CD4-positive, alpha-beta T cell treated with Interleukin-10 for 1 hour (primary cell): ENCODE results near the gene PPP6R2.

Experiments
- DNase-seq: peaks from one replicate; pipeline ENCODE4 v3.0.0-alpha.2; 2020

The PPP6R2 gene

GRCh38 chr22:50454556-50455075 lies 111.5 kb downstream of the PPP6R2 start:
- no peak for DNase-seq

GRCh38 chr22:50455201-50455600 lies 112.1 kb downstream of the PPP6R2 start:
- DNase-seq, result no peak

GRCh38 chr22:50456026-50456425 lies 112.9 kb downstream of the PPP6R2 start:
- DNase-seq, result no peak

GRCh38 chr22:50456466-50457234 lies 113.5 kb downstream of the PPP6R2 start:
- DNase-seq, result no peak

GRCh38 chr22:50459016-50459415 lies 115.9 kb downstream of the PPP6R2 start:
- DNase-seq, result no peak

GRCh38 chr22:50459496-50460140 lies 116.5 kb downstream of the PPP6R2 start:
- no peak for DNase-seq

- no peak for DNase-seq
Measured at GRCh38 chr22:50460938-50461337, 117.8 kb downstream of the PPP6R2 start.

GRCh38 chr22:50461536-50461935 lies 118.4 kb downstream of the PPP6R2 start:
- no peak for DNase-seq

- DNase-seq, result no peak
Measured at GRCh38 chr22:50461979-50462540, 118.9 kb downstream of the PPP6R2 start.

- DNase-seq, result no peak
Measured at GRCh38 chr22:50463188-50463900, 120.2 kb downstream of the PPP6R2 start.

GRCh38 chr22:50464451-50464850 lies 121.3 kb downstream of the PPP6R2 start:
- no peak for DNase-seq

- no peak for DNase-seq
Measured at GRCh38 chr22:50465066-50465930, 122.2 kb downstream of the PPP6R2 start.

- DNase-seq, result no peak
Measured at GRCh38 chr22:50467341-50467740, 124.2 kb downstream of the PPP6R2 start.

GRCh38 chr22:50467773-50468440 lies 124.8 kb downstream of the PPP6R2 start:
- no peak for DNase-seq

- no peak for DNase-seq
Measured at GRCh38 chr22:50468626-50469025, 125.5 kb downstream of the PPP6R2 start.

GRCh38 chr22:50469377-50470305 lies 126.5 kb downstream of the PPP6R2 start:
- peak; percentile 98 for DNase-seq

- no peak for DNase-seq
Measured at GRCh38 chr22:50470491-50470890, 127.4 kb downstream of the PPP6R2 start.

- no peak for DNase-seq
Measured at GRCh38 chr22:50471197-50471847, 128.2 kb downstream of the PPP6R2 start.

GRCh38 chr22:50471962-50472361 lies 128.8 kb downstream of the PPP6R2 start:
- no peak for DNase-seq

GRCh38 chr22:50473088-50473487 lies 130.0 kb downstream of the PPP6R2 start:
- DNase-seq, result peak; percentile 71
